ENCODE data around the gene NPR1. TPM values are rescaled to one million over a fixed set of nuclear protein-coding genes. Genes with fewer than 3 reads are reported as not detected.

NPR1 gene
- total and polyA plus RNA-seq, 2 of the 4 experiments (the other 2 are of a cell fraction): 0.02 TPM; not detected in 1

GRCh38 chr1:153643816-153644215 lies 34.7 kb upstream of the NPR1 start:
- Histone ChIP-seq H3K23ac (ENCODE audit: low read depth, low read length) (no peak overlapping the region), H4K5ac (ENCODE audit: low read depth, low read length) (no peak overlapping the region), H3K56ac (ENCODE audit: extremely low read depth, insufficient read depth, low read length) (no peak overlapping the region), H3K27me3 (ENCODE audit: control insufficient read depth, insufficient read depth, low read length) (no peaks in the 10 kb centered on the region), H3K9ac (ENCODE audit: low read depth, low read length) (no peak overlapping the region), H4K20me1 (ENCODE audit: insufficient read depth, low read length) (peaks cover 16% of the 10 kb centered on the region), H3K9me3 (ENCODE audit: control insufficient read depth, insufficient read depth, low read length) (no peaks in the 10 kb centered on the region), H2AK9ac (replicated peaks; ENCODE audit: low read depth, low read length, poor library complexity) (no peak overlapping the region), H3K9me1 (ENCODE audit: insufficient read depth, low read length) (peaks cover 5% of the 10 kb centered on the region), H2AK5ac (ENCODE audit: low read depth, low read length) (no peak overlapping the region), H4K91ac (ENCODE audit: insufficient read depth, low read depth, low read length) (no peak overlapping the region), H3K18ac (ENCODE audit: low read depth, low read length) (no peak overlapping the region), H2BK15ac (ENCODE audit: low read depth, low read length) (no peak overlapping the region), H2BK20ac (ENCODE audit: low read depth, low read length) (no peak overlapping the region), H3K36me3 (ENCODE audit: control insufficient read depth, insufficient read depth, low read length) (peaks cover 53% of the 10 kb centered on the region), H2AFZ (replicated peaks; ENCODE audit: low read length, poor library complexity) (no peak overlapping the region), H3K4me2 (ENCODE audit: low read depth, low read length) (no peak overlapping the region), H3K4me3 (ENCODE audit: insufficient read depth, low read depth, low read length) (no peak overlapping the region), H3K4ac (ENCODE audit: low read depth, low read length) (no peak overlapping the region), H3K14ac (replicated peaks; ENCODE audit: low read depth, low read length) (no peak overlapping the region), H4K8ac (ENCODE audit: low read depth in 2 of 2, low read length in 2 of 2) (no peak overlapping the region), H3K4me1 (ENCODE audit: control insufficient read depth, insufficient read depth, low read length) (no peaks in the 10 kb centered on the region), H2BK120ac (ENCODE audit: low read depth, low read length) (no peak overlapping the region), H3K27ac (ENCODE audit: insufficient read depth, low read length) (no peak overlapping the region), H2BK5ac (ENCODE audit: low read depth, low read length, poor library complexity, severe bottlenecking) (no peak overlapping the region), H3K79me1 (ENCODE audit: low read depth in 1 of 2, low read length in 2 of 2) (peaks cover 23 to 62% of the 10 kb centered on the region in 2 experiments)
- no TSS peak for BruUV-seq (replicated peaks)
- ChIA-PET CTCF (interaction anchor here (0.8 to 1.5 kb wide), 3 partner anchors 16 to 111 kb away, joined by 3 to 7 read pairs (median 3); partner anchors contain the start of gene S100A13), POLR2A (ENCODE audit: unreplicated experiment) (interaction anchor here (3.3 kb wide), 1 partner anchor 10 kb away, joined by 14 read pairs; the partner anchor contains the start of gene CHTOP)
- dilution Hi-C loops (cut with HindIII; ENCODE audit: low sequenced_read_pairs, unreplicated experiment): no loop called here
- intact Hi-C loops (cut with micrococcal nuclease): no loop called here
- no peak for DNase-seq
- ATAC-seq (ENCODE audit: low read depth): no peak
- TF ChIP-seq POLR2A (IDR thresholded peaks at IDR 0.05; ENCODE audit: low read depth, low read length) (no peak), MAZ (IDR thresholded peaks at IDR 0.05; ENCODE audit: borderline replicate concordance, low read depth, low read length) (no peak), RCOR1 (IDR thresholded peaks at IDR 0.05; ENCODE audit: insufficient replicate concordance, low read length) (no peak), MXI1 (IDR thresholded peaks at IDR 0.05; ENCODE audit: borderline replicate concordance, low read depth, low read length) (no peak), FOS (IDR thresholded peaks at IDR 0.05; ENCODE audit: low read depth, low read length) (no peak), CTCF (conservative IDR thresholded peaks at IDR 0.05; ENCODE audit: low read depth, low read length) (no peak), MAFK (IDR thresholded peaks at IDR 0.05; ENCODE audit: low read depth, low read length) (no peak), BHLHE40 (IDR thresholded peaks at IDR 0.05; ENCODE audit: low read depth, low read length) (no peak), USF2 (IDR thresholded peaks at IDR 0.05; ENCODE audit: low read depth, low read length) (no peak), RFX5 (IDR thresholded peaks at IDR 0.05; ENCODE audit: low read depth, low read length) (no peak), CEBPB (IDR thresholded peaks at IDR 0.05; ENCODE audit: low read depth, low read length) (no peak), NFE2L2 (IDR thresholded peaks at IDR 0.05; ENCODE audit: low read depth, low read length) (no peak), CHD1 (IDR thresholded peaks at IDR 0.05; ENCODE audit: low read depth, low read length) (no peak), SMC3 (IDR thresholded peaks at IDR 0.05; ENCODE audit: low read depth, low read length) (no peak), RAD21 (IDR thresholded peaks at IDR 0.05; ENCODE audit: low read length) (no peak)
- TF ChIP-seq, protein P1, sequence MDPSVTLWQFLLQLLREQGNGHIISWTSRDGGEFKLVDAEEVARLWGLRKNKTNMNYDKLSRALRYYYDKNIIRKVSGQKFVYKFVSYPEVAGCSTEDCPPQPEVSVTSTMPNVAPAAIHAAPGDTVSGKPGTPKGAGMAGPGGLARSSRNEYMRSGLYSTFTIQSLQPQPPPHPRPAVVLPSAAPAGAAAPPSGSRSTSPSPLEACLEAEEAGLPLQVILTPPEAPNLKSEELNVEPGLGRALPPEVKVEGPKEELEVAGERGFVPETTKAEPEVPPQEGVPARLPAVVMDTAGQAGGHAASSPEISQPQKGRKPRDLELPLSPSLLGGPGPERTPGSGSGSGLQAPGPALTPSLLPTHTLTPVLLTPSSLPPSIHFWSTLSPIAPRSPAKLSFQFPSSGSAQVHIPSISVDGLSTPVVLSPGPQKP (IDR thresholded peaks at IDR 0.05; ENCODE audit: borderline replicate concordance, low read depth, low read length): no peak
- in situ Hi-C loops (cut with MboI; ENCODE audit: low sequenced_read_pairs): loop anchor here (10.0 kb wide), 1 partner anchor 129 kb away; no protein-coding TSS in a partner anchor
